ENCODE results near the gene DTL. TPM values are rescaled to one million over a fixed set of nuclear protein-coding genes. Genes with fewer than 3 reads are reported as not detected.

DTL gene
- total and polyA plus RNA-seq, 2 of the 13 experiments (the other 11 are each of a cell fraction or from before 2014, with no cell fraction given), result 10.4 to 32.8 TPM

DNA sequence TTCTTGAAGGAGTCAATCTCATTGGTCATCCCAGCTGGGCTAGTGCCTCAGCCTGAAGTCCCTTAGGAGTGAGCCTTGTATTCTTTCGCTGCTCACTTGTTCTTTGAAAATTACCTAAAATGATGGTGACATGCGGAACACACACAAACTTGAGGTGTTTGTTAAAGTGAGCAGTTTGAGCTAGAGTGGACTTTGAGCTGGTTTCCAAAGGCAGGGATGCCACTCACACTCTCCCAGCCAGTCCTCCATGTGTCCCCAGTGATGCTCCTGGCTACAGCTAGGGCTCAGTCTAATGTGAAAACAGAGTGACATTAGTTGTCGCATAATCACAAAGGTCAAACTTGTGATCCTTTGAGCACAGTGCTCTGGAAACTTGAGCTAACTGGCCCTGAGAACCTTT is 84.3 kb downstream of the DTL start:
- no peak overlapping the region for H3K9ac ChIP-seq (ENCODE audit: insufficient read depth, low read depth, low read length)
- DNase-seq (ENCODE audit: low spot score), result peak; percentile 67
- ChIA-PET CTCF (ENCODE audit: low intra/inter-chr PET ratio, low total read pairs) (no interaction called here), POLR2A (interaction anchor here (0.6 to 1.4 kb wide), 4 partner anchors 17 to 166 kb away, joined by 3 to 6 read pairs (median 4); partner anchors contain the start of genes DTL and INTS7)
- no peak overlapping the region for H2AFZ ChIP-seq (ENCODE audit: low read length)
- H3K27me3 ChIP-seq (ENCODE audit: control insufficient read depth in 1 of 2, insufficient read depth in 2 of 2, low read length in 2 of 2), result no peaks in the 10 kb centered on the region
- WGBS (ENCODE audit: low lambda C conversion rate), result 67% methylated on average over 2 of the region's 3 CpGs
- H3K4me1 ChIP-seq (ENCODE audit: insufficient read depth, low read length), result peaks cover 24% of the 10 kb centered on the region
- no TSS peak for BruUV-seq (replicated peaks)
- H3K9me3 ChIP-seq (ENCODE audit: low read length), result no peaks in the 10 kb centered on the region
- peaks cover 0 to 1% of the 10 kb centered on the region in 2 experiments; a peak in 1 of 5 replicates for H3K36me3 ChIP-seq (replicated peaks in 1 of 2; ENCODE audit: control insufficient read depth in 1 of 2, insufficient read depth in 2 of 2, low read length in 2 of 2)
- no peaks in the 10 kb centered on the region for H4K20me1 ChIP-seq (ENCODE audit: insufficient read depth, low read length)
- H3K4me2 ChIP-seq (ENCODE audit: low read depth, low read length), result peak overlapping the region; percentile 41
- peak overlapping the region in 1 of 3 experiments; percentile 22; a peak in 1 of 6 replicates for H3K4me3 ChIP-seq (replicated peaks in 1 of 3; ENCODE audit: insufficient read depth in 1 of 3, low read depth in 2 of 3, low read length in 3 of 3)
- peak overlapping the region; percentile 43 for H3K27ac ChIP-seq (ENCODE audit: extremely low read length, insufficient read depth, low read length)
- FAIRE-seq, result peak; percentile 93
- ATAC-seq, result peak; percentile 95
- in situ Hi-C loops (cut with HindIII; ENCODE audit: extremely low pct_ligation_motif_present, low pct_unique_long_range_greater_than_20kb), result no loop called here
- no peaks in the 10 kb centered on the region for H3K79me2 ChIP-seq (ENCODE audit: insufficient read depth, low read length)
- intact Hi-C loops (cut with micrococcal nuclease; ENCODE audit: unreplicated experiment), result no loop called here
- TF ChIP-seq, protein P1, sequence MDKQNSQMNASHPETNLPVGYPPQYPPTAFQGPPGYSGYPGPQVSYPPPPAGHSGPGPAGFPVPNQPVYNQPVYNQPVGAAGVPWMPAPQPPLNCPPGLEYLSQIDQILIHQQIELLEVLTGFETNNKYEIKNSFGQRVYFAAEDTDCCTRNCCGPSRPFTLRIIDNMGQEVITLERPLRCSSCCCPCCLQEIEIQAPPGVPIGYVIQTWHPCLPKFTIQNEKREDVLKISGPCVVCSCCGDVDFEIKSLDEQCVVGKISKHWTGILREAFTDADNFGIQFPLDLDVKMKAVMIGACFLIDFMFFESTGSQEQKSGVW (CRISPR knock-in tag; IDR thresholded peaks at IDR 0.05; ENCODE audit: borderline replicate concordance), result no peak
- TF ChIP-seq EP300 (IDR thresholded peaks at IDR 0.05; ENCODE audit: low read depth in 2 of 2, low read length in 2 of 2) (0 out of 4 replicates have a peak, but pooled peaks of 1 of the 2 experiments have one; percentile 14), EP300 (CRISPR knock-in tag; IDR thresholded peaks at IDR 0.05; ENCODE audit: borderline replicate concordance) (no peak), ZNF44 (CRISPR knock-in tag; IDR thresholded peaks at IDR 0.05) (0 out of 2 replicates have a peak, but pooled peaks have one; percentile 19), RCOR2 (CRISPR knock-in tag; IDR thresholded peaks at IDR 0.05) (no peak), ARID2 (CRISPR knock-in tag; IDR thresholded peaks at IDR 0.05; ENCODE audit: borderline replicate concordance) (no peak), HDAC2 (CRISPR knock-in tag; IDR thresholded peaks at IDR 0.05) (0 out of 2 replicates have a peak, but pooled peaks have one; percentile 16), SMARCC2 (IDR thresholded peaks at IDR 0.05) (no peak)
- TF ChIP-seq, protein P2, sequence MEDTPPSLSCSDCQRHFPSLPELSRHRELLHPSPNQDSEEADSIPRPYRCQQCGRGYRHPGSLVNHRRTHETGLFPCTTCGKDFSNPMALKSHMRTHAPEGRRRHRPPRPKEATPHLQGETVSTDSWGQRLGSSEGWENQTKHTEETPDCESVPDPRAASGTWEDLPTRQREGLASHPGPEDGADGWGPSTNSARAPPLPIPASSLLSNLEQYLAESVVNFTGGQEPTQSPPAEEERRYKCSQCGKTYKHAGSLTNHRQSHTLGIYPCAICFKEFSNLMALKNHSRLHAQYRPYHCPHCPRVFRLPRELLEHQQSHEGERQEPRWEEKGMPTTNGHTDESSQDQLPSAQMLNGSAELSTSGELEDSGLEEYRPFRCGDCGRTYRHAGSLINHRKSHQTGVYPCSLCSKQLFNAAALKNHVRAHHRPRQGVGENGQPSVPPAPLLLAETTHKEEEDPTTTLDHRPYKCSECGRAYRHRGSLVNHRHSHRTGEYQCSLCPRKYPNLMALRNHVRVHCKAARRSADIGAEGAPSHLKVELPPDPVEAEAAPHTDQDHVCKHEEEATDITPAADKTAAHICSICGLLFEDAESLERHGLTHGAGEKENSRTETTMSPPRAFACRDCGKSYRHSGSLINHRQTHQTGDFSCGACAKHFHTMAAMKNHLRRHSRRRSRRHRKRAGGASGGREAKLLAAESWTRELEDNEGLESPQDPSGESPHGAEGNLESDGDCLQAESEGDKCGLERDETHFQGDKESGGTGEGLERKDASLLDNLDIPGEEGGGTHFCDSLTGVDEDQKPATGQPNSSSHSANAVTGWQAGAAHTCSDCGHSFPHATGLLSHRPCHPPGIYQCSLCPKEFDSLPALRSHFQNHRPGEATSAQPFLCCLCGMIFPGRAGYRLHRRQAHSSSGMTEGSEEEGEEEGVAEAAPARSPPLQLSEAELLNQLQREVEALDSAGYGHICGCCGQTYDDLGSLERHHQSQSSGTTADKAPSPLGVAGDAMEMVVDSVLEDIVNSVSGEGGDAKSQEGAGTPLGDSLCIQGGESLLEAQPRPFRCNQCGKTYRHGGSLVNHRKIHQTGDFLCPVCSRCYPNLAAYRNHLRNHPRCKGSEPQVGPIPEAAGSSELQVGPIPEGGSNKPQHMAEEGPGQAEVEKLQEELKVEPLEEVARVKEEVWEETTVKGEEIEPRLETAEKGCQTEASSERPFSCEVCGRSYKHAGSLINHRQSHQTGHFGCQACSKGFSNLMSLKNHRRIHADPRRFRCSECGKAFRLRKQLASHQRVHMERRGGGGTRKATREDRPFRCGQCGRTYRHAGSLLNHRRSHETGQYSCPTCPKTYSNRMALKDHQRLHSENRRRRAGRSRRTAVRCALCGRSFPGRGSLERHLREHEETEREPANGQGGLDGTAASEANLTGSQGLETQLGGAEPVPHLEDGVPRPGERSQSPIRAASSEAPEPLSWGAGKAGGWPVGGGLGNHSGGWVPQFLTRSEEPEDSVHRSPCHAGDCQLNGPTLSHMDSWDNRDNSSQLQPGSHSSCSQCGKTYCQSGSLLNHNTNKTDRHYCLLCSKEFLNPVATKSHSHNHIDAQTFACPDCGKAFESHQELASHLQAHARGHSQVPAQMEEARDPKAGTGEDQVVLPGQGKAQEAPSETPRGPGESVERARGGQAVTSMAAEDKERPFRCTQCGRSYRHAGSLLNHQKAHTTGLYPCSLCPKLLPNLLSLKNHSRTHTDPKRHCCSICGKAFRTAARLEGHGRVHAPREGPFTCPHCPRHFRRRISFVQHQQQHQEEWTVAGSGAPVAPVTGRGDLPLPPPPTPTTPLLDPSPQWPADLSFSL (CRISPR knock-in tag; IDR thresholded peaks at IDR 0.05), result 0 out of 2 replicates have a peak, but pooled peaks have one; percentile 25
- TF ChIP-seq, protein P3, sequence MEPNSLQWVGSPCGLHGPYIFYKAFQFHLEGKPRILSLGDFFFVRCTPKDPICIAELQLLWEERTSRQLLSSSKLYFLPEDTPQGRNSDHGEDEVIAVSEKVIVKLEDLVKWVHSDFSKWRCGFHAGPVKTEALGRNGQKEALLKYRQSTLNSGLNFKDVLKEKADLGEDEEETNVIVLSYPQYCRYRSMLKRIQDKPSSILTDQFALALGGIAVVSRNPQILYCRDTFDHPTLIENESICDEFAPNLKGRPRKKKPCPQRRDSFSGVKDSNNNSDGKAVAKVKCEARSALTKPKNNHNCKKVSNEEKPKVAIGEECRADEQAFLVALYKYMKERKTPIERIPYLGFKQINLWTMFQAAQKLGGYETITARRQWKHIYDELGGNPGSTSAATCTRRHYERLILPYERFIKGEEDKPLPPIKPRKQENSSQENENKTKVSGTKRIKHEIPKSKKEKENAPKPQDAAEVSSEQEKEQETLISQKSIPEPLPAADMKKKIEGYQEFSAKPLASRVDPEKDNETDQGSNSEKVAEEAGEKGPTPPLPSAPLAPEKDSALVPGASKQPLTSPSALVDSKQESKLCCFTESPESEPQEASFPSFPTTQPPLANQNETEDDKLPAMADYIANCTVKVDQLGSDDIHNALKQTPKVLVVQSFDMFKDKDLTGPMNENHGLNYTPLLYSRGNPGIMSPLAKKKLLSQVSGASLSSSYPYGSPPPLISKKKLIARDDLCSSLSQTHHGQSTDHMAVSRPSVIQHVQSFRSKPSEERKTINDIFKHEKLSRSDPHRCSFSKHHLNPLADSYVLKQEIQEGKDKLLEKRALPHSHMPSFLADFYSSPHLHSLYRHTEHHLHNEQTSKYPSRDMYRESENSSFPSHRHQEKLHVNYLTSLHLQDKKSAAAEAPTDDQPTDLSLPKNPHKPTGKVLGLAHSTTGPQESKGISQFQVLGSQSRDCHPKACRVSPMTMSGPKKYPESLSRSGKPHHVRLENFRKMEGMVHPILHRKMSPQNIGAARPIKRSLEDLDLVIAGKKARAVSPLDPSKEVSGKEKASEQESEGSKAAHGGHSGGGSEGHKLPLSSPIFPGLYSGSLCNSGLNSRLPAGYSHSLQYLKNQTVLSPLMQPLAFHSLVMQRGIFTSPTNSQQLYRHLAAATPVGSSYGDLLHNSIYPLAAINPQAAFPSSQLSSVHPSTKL (CRISPR knock-in tag; IDR thresholded peaks at IDR 0.05), result peak; percentile 29; the same call in 1 of the 2 replicates
- TF ChIP-seq, protein P4, sequence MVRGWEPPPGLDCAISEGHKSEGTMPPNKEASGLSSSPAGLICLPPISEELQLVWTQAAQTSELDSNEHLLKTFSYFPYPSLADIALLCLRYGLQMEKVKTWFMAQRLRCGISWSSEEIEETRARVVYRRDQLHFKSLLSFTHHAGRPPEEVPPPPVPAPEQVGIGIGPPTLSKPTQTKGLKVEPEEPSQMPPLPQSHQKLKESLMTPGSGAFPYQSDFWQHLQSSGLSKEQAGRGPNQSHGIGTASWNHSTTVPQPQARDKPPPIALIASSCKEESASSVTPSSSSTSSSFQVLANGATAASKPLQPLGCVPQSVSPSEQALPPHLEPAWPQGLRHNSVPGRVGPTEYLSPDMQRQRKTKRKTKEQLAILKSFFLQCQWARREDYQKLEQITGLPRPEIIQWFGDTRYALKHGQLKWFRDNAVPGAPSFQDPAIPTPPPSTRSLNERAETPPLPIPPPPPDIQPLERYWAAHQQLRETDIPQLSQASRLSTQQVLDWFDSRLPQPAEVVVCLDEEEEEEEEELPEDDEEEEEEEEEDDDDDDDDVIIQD (CRISPR knock-in tag; IDR thresholded peaks at IDR 0.05; ENCODE audit: low read depth), result no peak

Data from HepG2 (cell line).